GM21526 (cell line): ENCODE data around the gene EHD4.

Source experiments
- ATAC-seq: cut with Tn5 transposase; IDR thresholded peaks from one replicate; pipeline ENCODE4 v1.9.1; 2021; ENCODE audit warnings: moderate library complexity; ENCODE audit not compliant: unreplicated experiment, low FRiP score

Gene EHD4

DNA sequence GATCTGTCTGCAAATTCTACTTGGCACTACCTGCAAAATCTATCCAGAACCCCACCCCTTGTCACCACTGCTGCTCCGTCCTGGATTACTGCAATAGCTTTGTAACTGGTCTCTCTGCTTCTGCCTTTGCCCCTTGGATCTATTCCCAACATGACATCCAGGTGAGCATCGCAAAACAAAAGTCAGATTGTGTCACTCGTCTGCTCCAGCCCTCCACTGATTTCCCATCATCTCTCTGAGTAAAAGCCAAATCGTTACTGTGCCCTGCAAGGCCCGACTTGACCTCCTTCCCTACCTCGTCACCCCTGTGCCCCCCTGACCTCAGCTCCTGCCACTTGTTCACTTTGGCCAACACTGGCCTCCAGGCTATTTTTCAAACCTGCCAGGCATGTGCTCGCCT is 87.9 kb downstream of the EHD4 start:
- no peak for ATAC-seq

DNA sequence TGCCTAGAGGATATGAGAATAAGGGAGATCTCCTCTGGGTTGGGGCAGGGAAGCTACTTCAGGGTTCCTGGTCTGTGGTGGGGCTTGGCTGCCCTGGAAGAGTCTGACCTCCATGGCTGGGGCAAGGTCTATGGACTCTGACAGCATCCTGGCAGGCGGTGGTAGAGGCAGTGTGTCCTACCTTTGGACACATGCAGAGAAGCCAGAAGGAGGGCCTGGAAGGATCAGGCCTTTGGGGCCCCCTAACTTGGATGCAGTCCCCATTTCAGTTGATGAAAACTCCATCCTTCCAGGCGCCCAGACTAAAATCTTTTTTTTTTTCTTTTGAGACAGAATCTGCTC is 88.9 kb downstream of the EHD4 start:
- no peak for ATAC-seq

DNA sequence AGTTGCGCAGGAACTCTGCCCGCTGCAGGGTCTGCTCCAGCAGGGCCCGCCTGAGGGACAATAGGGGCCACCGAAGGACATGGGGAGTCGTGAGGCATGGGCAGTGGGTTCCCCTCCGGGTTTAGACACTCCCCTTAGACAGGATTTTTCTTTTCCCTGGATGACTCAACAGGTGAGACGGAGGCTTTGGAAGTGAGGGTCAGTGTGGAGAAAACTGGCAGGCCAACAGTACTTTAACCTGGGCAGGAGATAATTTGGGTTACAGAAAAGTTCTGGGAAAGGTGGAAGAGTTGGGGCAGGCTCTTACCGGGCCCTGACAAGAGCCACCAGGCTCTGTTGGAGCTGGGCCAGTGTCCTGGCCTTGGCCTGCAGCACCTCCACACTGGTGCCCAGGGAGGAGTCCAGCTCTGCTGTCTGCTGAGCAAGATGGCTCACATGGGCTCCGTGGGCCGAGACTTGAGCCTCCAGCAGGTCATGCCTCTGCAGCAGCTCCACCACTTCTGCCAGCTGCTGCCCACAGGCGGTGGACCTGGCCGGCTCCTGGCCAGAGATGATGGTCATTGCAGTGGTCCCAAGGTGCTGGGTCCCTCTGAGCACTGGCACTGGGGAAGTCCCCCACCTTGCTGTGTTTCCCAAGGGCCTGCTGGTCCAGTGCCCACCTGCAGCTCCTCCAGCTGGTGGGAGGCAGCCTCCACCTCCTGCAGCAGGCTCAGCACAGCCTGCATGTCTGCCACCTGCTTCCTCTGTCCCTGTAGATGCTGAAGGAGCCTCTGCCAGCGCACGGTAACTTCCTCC is 89.5 kb downstream of the EHD4 start:
- ATAC-seq: no peak

DNA sequence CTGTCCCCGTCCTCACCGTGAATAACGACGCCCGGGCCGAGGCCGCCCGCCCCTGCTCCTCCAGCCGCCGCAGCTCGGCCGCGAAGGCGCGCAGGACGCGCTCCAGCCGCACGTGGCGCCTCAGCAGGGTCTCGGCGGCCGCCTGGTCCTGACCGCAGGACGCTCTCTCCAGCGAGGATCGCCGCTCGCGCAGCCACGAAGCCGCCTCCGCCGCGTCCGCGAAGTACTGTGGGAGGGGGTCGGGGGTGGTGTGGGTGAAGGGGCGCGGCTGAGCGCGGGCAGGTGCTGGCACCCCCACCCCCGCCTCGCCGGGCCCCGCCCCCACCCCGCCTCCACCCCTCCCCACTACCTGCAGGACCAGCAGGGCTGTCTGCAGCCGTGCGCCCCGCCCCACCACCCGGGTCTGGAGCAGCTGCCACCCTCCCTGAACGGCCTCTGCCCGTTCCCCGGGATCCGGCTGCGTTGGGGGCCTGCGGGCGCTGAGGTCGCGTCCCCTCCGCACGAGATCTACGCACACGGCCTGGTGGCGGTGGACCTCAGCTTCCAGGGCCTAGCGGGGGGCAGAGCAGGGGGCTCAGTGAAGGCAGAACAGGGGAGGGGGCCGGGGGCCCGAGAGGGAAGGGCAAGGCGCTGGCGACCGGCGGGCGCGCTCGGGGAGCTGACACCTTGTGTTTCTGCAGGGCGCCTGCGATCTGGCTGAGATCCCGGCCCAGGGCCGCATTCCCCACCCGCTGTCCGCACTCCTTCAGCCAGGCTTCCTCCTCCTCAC is 90.3 kb downstream of the EHD4 start:
- no peak for ATAC-seq

DNA sequence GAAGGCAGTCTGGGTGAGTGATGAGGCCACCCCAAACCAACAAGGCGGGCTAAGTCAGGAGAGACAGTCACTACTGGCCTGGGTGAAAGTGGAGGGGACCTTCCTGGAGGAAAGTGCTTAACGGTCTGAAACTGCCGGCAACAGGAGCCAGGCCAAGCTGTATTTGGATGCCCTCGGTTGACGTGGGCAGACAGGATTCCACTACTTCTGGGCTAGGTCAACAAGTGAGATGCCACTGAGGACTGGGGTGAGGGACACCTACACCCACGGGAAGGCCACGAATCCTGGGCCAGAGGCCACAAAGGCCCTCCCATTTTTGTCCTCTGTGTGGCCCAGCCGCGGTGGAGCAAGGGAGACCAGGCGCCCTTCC is 90.8 kb downstream of the EHD4 start:
- ATAC-seq: no peak

DNA sequence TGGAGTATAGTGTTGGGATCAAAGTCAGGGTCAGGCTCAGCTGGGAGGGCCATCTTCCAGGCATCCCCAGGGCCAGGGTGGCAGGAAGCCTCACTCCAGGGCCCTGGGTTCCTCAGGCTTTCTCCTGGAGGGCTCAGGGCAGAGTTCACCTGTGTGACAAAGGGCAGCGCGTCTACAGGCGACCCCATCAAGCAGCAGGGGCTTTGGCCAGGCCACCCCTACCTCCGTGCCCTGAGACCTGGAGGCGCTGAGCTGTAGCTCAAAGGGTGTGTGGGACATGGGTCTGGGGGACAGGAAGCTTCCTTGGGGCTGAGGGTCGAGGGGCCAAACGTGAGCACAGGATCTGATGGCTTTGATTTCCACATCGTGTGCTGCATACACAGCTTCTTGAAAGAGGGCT is 91.3 kb downstream of the EHD4 start:
- no peak for ATAC-seq

DNA sequence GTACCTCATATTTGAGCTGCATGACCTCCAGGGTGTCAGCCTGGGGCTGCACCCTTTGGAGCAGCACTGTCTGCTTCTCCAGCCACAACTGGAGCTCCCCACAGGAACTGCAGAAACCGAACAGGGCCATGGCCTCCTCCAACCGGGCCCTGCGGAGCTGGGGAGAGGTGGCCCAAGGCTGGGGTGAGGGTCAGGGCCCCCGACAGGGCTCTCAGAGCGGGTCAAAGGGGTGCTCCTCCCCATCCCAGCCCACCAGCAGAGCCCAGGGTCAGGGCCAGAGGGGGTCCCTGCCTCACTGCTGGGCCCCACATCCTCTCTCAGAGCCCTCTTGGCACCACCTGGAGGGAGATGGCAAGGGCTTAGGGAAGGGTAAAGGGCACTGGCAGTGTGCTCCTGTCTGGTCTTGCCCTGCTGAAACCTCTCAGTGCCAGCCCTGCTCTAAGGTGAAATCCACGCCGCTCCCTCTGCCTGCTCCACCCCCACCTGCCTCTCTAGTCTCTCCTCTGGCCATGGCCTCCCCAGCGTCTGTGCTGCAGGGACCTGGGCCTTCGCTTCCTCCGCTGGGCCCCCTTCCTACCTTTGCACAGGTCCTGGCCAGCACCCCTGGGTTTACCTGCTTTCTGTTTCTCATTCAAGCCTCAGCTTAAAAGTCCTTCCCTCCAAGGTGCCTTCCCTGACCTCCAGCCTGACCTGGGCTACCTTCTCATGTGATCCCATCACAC is 92.0 kb downstream of the EHD4 start:
- ATAC-seq: no peak

DNA sequence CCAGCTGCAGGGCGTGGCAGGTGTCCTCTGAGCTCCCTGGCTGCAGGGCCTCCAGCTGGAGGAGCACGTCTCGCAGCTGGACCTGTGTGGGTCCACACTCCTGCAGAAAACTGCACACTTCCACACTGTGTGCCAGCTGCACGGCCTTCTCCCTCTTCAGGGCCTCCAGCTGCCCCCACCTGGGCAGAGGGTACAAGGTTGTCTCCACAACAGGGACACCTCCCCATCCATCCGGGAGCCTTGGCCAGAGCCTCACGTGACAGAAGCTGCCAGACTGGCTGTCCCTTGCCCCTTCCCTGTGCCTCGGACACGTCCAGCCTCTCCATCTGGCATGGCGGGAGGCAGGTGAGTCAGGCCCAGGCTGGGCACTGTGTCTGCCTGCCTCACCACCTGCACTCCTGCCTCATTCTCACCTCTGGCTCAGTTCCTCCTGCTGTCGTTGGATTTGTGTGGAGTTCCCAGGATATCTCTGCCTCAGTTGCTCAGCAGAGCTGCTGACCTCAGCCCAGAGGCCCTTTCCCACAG is 93.0 kb downstream of the EHD4 start:
- no peak for ATAC-seq

DNA sequence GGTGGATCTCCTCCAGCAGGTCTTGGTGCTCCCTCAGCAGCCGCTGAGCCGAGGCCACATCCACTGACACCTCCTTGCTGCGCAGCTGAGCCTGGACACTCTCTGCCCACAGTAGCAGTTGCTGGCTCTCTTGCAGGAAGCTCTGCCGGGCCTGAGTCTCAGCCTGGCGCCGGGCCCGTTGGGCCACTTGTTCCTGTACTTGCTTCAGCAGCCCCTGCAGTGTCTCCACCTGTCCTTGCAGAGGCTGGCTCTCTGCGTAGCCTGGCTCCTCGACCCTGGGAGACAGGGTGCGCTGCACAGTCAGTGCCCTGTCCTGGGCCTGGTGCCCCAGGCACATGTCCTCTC is 94.0 kb downstream of the EHD4 start:
- ATAC-seq: no peak

DNA sequence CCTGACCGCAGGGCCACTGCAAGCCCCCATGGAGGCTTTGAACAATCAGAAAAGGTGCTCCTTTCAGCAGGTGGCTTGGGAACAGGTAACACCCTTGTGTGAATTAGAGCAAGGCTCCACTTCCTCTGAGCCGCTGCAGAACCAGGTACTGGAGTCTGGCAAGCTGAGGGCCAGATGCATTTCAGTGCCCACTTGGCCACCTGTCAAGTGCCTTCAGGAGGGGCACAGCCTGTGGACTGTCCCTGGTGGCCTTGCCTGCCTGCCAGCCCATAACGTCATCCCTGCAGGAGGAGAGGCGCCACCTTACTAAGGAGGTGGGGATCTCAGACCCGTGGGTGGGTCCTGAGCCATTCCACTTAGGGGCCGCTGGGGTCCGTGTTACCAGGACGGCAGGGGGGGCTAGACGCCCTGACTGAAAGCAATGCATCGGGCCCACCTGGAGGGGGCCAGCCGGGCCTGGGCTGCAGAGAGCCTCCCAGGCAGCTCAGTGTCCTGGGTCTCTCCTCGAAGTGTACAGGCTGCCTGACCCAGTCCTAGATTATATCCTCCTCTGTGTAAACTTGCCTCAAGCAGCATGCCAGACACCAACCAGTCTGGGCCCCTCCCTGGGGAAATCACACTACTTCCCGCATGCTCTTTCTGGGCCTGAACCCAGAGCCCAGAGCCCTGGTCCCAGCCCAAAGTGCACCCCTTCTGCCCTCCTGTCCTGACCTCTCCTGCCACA is 94.6 kb downstream of the EHD4 start:
- no peak for ATAC-seq

DNA sequence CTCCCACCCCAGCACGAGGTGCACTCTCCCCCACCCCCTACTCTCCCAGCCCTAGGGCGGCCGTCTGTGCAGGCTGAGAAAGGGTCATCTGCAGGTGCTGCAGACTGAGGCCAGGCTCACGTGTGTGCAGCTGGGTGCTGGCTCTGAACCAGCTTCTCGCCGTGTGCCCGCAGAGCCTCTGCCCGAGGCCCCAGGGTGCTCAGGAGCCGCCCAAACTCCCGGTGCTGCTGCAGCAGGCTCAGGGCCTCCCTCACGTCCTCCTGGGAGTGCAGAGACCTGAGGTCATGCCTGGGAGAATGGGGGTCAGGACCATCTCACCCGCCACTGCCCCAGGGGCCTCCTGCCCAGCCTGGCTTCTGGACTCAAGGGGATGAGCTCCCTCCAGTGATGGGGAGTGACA is 95.7 kb downstream of the EHD4 start:
- ATAC-seq: no peak

DNA sequence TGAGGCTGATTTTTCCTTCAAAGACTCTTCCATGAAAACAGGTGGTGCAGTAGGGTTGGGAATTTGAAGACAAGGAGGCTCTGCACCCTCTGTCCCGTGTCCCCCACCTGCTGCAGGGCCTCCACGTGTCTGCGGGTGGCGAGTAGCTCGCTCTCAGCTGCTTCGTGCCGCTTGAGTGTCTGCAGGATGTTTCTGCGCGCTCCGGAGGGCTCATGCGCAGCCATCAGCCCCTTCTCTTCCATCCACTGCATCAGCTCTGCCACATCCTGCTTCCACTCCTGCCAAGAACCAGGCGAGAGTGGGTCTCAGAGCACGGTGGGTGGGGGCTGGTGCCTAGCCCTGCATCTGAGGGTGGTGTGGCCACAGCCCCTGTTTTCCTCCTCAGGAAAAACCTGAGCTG is 96.3 kb downstream of the EHD4 start:
- no peak for ATAC-seq

DNA sequence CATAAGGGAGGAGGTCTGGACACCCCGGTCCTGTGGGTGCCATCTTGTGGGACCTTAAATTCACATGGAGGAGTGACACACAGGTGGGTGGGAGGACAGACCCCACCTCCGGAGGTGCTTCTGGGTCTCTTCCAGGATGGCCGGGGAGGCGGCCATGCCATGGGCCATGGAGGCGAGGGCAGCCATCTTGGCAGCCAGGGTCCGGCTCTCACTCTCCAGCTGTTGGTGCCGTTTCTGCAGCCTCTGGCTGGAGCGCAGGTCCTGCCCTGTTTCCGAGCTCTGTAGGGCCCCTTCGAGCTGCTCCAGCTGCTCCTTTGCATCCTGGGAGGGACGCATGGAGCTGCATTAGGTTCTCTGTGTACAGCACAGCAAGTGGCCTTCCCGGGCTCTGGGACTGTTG is 97.6 kb downstream of the EHD4 start:
- ATAC-seq: no peak

DNA sequence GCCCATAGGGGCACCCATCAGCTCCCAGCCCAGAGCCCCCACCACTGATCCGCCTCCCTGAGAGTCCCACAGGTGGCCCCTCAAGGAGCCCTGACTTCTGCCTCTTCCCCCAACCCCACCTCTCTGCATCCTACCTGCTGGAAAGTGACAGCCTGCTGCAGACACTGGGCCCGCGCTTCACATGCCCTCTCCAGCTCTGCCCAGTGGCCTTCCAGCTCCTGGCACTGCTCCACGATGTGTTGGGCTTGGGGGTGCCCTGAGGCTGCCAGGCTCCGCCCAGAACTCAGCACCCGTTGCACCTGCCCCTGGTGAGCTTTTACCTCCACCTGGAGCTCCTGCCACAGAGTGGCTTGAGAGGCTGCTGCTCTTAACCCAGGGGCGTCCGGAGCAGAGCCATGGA is 98.6 kb downstream of the EHD4 start:
- no peak for ATAC-seq

DNA sequence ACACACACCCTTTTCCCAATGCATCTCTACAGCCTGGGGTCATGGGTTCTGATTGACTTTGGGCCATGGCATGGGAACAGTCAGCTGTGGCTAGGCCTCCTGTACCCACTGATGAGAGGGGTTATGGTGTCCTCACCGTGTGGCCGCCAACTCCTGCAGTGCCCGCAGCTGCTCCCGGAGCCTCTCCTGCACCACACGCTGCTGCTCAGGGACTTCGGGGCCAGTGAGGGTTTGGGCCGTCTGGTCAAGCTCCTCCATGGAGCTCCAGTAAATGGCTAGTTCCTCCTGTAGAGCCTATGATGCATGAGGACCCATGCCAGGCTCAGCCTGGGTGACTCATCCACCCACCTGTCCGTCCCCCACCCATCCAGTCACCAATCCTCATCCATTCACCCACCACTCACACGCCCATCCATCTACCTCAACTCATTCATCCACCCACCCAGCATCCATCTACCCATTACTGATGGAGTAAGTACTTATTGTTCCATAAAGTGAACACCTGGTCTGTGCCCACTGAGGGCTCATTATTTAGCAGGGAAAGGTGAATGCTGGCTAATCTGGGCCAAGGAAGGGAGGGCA is 100.1 kb downstream of the EHD4 start:
- ATAC-seq: no peak

DNA sequence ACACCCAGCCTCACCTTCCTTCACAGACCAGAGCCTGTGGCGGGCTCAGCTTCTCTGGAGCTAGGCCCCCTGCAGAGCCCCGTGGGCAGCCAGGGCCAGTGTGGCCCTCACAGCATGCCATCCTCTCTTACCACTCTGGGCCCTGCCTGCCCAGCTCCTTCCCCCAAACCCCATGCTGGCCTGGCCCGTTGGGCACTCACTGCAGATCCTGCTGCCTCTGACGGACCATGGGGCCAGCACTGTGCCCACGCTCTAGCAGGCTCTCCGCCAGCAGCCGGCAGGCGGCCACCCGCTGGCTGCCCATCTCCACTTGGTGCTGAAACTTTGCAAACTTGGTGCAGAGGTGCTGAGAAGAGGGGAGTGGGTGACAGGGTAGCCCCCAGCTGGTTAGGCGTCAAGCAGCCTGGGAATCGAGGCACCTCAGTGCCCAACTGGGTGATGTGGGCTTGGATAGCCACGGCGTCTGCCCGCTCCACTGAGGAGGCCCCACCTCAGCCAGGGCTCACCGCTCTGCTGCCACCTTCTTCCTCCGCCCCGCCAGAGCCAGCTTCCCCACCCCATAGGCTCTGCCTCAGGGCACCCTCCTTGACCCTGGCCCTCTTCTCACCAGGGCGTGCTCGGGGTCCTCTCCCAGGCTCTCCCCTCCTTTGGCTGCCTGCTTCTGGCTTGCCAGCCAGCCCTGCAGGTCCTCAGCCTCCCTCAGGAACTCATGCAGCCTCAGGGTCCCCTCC is 101.0 kb downstream of the EHD4 start:
- ATAC-seq: no peak

DNA sequence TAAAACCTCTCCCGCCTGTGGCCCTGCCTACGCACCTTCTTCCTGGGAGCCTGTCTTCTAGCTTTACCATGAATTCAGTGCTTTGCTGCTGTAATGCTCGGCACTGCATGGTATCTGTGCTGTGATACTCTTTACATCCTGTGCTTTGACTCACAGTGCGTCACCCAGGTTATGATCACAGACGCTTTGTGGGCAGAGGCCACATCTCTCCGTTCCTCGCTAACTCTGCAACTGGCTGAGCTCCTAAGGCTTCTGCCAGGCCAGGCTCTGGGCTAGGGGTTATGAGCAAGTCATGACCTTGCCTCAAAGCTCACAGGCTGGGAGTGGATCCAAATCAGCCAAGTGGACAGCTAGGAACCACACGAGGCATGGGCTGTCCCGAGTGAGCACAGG is 101.7 kb downstream of the EHD4 start:
- ATAC-seq: no peak

DNA sequence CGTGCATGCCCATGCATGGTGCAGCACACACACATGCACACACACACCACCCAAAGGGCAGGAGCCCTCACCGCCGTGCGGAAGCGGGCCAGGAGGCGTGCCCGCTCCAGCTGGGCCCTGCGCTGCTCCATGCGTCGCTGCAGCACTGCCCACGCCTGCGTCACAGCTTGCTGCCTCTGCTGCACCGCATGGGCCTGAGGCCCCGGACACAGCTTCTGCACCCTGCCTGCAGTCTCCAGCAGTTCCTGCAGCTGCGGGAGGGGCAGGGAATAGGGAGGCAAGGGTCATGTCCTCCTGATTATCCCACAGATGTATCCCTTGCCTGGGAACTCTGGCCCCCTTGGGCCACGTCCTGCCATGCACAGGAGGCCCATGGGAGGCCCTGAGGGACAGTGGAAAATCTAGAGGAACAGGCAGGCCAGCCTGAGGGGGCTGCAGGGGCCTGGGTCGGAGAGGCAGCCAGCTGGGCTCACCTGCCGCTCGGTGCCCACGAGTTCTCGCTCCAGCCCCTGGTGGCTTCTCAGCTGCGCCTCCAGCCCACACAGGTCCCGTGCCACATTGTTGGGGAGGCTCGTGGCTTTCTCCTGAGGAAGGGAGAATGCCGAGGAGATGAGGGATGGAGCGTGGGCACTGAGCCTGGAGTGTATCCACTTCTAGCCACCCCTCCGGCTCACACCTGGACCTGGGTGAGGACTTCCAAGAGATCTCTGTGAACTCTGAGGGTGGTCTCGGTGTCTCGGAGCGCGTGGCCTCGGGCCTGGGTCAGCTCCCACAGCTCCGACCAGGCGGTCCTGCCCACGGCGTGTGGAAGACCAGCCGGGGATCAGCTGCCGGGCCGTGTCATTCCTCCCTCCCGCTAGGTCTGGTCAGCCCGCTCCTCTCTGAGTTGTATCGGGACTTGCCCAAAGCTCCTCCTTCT is 102.3 kb downstream of the EHD4 start:
- ATAC-seq: no peak

DNA sequence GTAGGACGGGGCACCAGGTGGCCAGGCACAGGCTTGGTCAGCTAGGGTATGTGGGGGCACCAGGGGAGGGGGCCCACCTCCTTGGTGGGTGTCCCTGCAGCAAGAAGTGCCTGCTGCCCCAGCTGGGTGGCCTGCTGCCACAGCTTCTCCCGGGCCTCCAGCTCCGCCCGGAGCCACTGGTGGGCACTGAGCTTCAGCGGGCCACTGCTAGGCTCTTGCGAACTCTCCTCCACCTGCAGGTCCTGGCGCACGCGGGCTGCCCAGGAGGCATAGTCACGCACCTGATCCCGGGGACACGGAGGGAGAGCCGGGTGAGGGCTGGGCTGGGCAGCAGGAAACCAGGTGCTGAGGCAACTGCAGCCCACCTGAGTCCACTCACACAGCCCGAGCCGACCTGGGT is 104.0 kb downstream of the EHD4 start:
- ATAC-seq: no peak
